CD8-positive, alpha-beta memory T cell (primary cell): ENCODE results near the gene EMID1. TPM values are rescaled to one million over a fixed set of nuclear protein-coding genes. Genes with fewer than 3 reads are reported as not detected.

Experiments
- CTCF ChIA-PET: fragments of 350-600 bp; sonication (Branson Sonifier 250); formaldehyde crosslinking; loops from one replicate; lab custom pipeline; 2021; ENCODE audit warnings: antibody characterized with exemption; lab: Charles Lee
- POLR2A ChIA-PET: fragments of 350-600 bp; sonication (Branson Sonifier 250); formaldehyde crosslinking; loops from one replicate; lab custom pipeline; 2021; ENCODE audit warnings: antibody characterized with exemption; lab: Charles Lee
- DNase-seq, 5 donors: peaks; one replicate each; pipeline versions ENCODE4 v3.0.0 to v3.0.0-alpha.2; 2020 to 2022; ENCODE audit warnings: mixed read lengths in 1 of 5
- H3K27ac ChIP-seq: one replicate; pipeline ENCODE4 v1.7.0; 2013; ENCODE audit warnings: low read depth, mild to moderate bottlenecking, low read length, moderate library complexity
- H3K27me3 ChIP-seq: 2 replicates; pipeline ENCODE4 v1.7.0; 2013; ENCODE audit warnings: low read length, mild to moderate bottlenecking; ENCODE audit not compliant: insufficient read depth, poor library complexity, severe bottlenecking
- H3K36me3 ChIP-seq: 2 replicates; pipeline ENCODE4 v1.7.0; 2013; ENCODE audit warnings: mild to moderate bottlenecking, low read length, moderate library complexity; ENCODE audit not compliant: insufficient read depth
- H3K4me1 ChIP-seq: 2 replicates; pipeline ENCODE4 v1.7.0; 2013; ENCODE audit warnings: mild to moderate bottlenecking, low read length, moderate library complexity; ENCODE audit not compliant: insufficient read depth
- H3K4me3 ChIP-seq: 2 replicates; pipeline ENCODE4 v1.7.0; 2013; ENCODE audit warnings: mild to moderate bottlenecking, low read length
- H3K9me3 ChIP-seq: 2 replicates; pipeline ENCODE4 v1.7.0; 2013; ENCODE audit warnings: mild to moderate bottlenecking, low read length
- H3K27ac Mint-ChIP-seq, 8 donors: one replicate each; pipeline ENCODE4 v1.8.0; 2020 to 2021; ENCODE audit warnings: mixed read lengths in 8 of 8, mild to moderate bottlenecking in 6 of 8, inconsistent platforms in 3 of 8, moderate library complexity in 3 of 8
- H3K27me3 Mint-ChIP-seq, 2 donors: one replicate each; pipeline ENCODE4 v1.8.0; 2020 to 2021; ENCODE audit warnings: mixed read lengths in 2 of 2, mild to moderate bottlenecking in 1 of 2, moderate library complexity in 1 of 2
- H3K36me3 Mint-ChIP-seq, 3 donors: one replicate each; pipeline ENCODE4 v1.8.0; 2020 to 2021; ENCODE audit warnings: mixed read lengths in 3 of 3, inconsistent platforms in 1 of 3, mild to moderate bottlenecking in 1 of 3
- H3K4me1 Mint-ChIP-seq, 3 donors: one replicate each; pipeline ENCODE4 v1.8.0; 2020 to 2021; ENCODE audit warnings: mixed read lengths in 3 of 3, inconsistent platforms in 1 of 3, mild to moderate bottlenecking in 1 of 3
- H3K4me3 Mint-ChIP-seq, 7 donors: one replicate each; pipeline ENCODE4 v1.8.0; 2020 to 2021; ENCODE audit warnings: mixed read lengths in 7 of 7, mild to moderate bottlenecking in 6 of 7, moderate library complexity in 4 of 7, inconsistent platforms in 2 of 7
- H3K9me3 Mint-ChIP-seq, 5 donors: one replicate each; pipeline ENCODE4 v1.8.0; 2020 to 2022; ENCODE audit warnings: mixed read lengths in 5 of 5, mild to moderate bottlenecking in 3 of 5, moderate library complexity in 2 of 5, inconsistent platforms in 1 of 5
- polyA plus RNA-seq: library from polyadenylated mRNA; unstranded; fragments of 300-500 nt; fragmentation: Illumina TruSeq; gene quantifications from one replicate; pipeline ENCODE4 v1.2.3, GENCODE V29; 2021
- total RNA-seq, 2 experiments: library from RNA; stranded (reverse); gene quantifications; one replicate each; pipeline ENCODE4 v1.2.3, GENCODE V29; 2021

EMID1 gene
- total and polyA plus RNA-seq, 3 experiments from 2014 or later, result 0.31 TPM; not detected in 2

DNA sequence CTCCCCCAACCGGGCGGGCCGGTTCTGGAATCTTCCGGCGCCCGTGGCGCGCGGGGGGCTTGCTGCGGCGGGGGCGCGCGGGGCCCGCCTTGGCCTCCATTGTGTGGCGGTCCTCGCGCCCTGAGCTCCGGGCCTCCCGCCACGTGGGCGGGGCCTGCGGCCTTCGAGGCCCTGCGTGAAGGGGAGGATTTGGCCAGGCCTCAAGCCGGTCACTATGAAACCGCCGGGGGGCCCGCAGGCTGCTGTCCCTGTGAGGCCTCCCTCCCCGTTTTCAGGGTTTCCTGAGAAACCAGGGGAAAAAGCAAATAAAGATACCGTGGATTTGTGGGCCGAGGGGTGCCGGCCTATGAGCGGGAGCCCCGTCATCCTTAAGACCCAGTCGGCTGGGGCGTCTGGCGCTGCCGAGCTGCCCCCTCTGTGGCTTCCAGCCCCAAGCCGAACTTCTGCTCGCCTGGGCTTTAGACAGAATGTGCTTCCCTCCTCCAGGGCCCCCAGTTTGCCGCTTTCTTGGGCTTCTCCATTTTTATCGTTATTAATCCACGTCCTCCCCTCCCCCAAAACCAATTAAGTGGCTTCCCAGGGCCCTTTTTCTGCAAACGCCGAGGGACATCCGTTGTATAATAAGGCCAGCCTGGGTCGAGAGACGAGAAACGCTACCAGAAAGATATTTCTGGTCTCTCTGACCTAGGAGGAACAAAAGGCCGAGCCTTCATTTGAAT lies 63.0 kb downstream of the EMID1 start:
- peak overlapping the region; percentile 91 to 100 (median 97) for H3K4me3 Mint-ChIP-seq
- Histone ChIP-seq H3K9me3 (no peaks in the 10 kb centered on the region), H3K27me3 (no peaks in the 10 kb centered on the region), H3K27ac (peak overlapping the region; percentile 99), H3K36me3 (peaks cover 14% of the 10 kb centered on the region), H3K4me1 (peaks cover 56% of the 10 kb centered on the region), H3K4me3 (peak overlapping the region; percentile 100)
- H3K27me3 Mint-ChIP-seq, result peaks cover 0 to 2% of the 10 kb centered on the region in 2 donors
- CTCF ChIA-PET, result interaction anchor here (0.9 kb wide), 1 partner anchor 23 kb away, joined by 3 read pairs; no protein-coding TSS in a partner anchor
- peaks cover 0 to 55% (median 5%) of the 10 kb centered on the region in 3 donors for H3K36me3 Mint-ChIP-seq
- H3K9me3 Mint-ChIP-seq, result no peaks in the 10 kb centered on the region
- H3K4me1 Mint-ChIP-seq, result peaks cover 63 to 68% (median 65%) of the 10 kb centered on the region in 3 donors
- POLR2A ChIA-PET, result interaction anchor here (0.5 to 0.6 kb wide), 3 partner anchors 9 to 1671 kb away, joined by 3 to 5 read pairs (median 4); no protein-coding TSS in a partner anchor
- peak overlapping the region; percentile 97 to 100 (median 99) for H3K27ac Mint-ChIP-seq
- peak in 4 of 5 donors; percentile 30 to 65 (median 44) for DNase-seq

DNA sequence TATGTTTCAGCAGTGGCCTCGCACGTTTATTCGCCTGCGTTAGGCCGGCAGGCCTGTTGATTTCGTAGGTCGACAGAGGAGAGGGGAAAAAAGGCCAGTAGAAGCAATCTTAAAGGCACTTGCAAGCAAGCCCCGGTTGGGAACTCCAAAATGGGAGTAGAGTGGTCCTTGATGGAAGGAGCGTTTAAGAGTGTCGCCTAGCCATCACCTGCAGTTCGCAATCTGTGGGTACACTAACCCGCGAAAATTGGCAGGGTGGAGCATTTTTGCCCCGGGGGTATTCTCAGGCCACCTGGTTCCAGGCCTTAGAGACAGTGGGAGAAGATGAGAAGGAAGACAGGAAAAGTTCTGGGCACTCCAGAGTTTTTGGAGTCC lies 63.5 kb downstream of the EMID1 start:
- H3K27me3 Mint-ChIP-seq, result peaks cover 0 to 2% of the 10 kb centered on the region in 2 donors
- CTCF ChIA-PET, result no interaction called here
- no peaks in the 10 kb centered on the region for H3K9me3 Mint-ChIP-seq
- peaks cover 68 to 73% (median 69%) of the 10 kb centered on the region in 3 donors for H3K4me1 Mint-ChIP-seq
- peak overlapping the region; percentile 100 for H3K4me3 ChIP-seq
- no peaks in the 10 kb centered on the region for H3K27me3 ChIP-seq
- peaks cover 18% of the 10 kb centered on the region for H3K36me3 ChIP-seq
- H3K4me3 Mint-ChIP-seq, result peak overlapping the region; percentile 91 to 100 (median 97)
- H3K4me1 ChIP-seq, result peaks cover 61% of the 10 kb centered on the region
- no peaks in the 10 kb centered on the region for H3K9me3 ChIP-seq
- H3K27ac Mint-ChIP-seq, result peak overlapping the region; percentile 63 to 100 (median 94)
- peak overlapping the region; percentile 99 for H3K27ac ChIP-seq
- peaks cover 0 to 61% (median 5%) of the 10 kb centered on the region in 3 donors for H3K36me3 Mint-ChIP-seq
- POLR2A ChIA-PET, result no interaction called here
- no peak for DNase-seq

DNA sequence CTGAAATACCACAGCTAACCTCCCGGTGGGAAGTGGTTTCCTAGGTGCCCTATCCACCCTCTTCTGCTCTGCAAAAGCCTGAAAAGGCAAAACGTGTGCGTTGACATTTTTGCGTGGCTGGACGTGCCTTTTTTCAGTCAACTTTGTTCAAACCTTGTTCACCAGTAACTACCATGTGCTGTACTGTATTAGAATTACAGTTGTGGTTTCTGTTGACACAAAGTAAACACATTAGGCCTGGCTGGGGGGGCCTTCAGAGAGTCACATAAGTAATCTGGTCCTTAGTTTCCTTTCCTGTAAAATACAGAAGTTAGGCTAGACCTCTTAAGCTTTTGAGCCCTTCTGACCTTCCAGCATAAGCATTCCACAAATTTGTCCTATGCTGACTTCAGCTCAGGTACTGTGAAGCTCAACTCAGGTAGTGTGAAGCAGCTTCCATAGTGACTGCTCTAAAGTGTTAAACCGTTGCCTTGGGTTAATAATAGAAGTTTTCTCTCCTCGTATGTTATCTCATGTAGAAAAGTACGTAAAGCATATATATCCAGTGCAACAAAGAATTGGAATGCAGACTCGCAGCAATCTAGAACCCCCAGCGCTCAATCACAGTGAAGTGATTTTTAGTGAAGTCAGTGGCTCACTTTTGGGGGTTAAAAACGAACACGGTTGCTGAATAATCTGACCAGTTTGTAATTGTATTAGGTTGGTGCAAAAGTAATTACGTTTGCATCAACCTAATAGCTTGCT lies 64.2 kb downstream of the EMID1 start:
- POLR2A ChIA-PET, result no interaction called here
- H3K27me3 ChIP-seq, result no peaks in the 10 kb centered on the region
- DNase-seq, result no peak
- no peaks in the 10 kb centered on the region for H3K9me3 Mint-ChIP-seq
- peaks cover 23% of the 10 kb centered on the region for H3K36me3 ChIP-seq
- H3K27ac ChIP-seq, result peak overlapping the region; percentile 99
- peaks cover 68% of the 10 kb centered on the region for H3K4me1 ChIP-seq
- peak overlapping the region; percentile 91 to 100 (median 97) for H3K4me3 Mint-ChIP-seq
- CTCF ChIA-PET, result no interaction called here
- peaks cover 0 to 2% of the 10 kb centered on the region in 2 donors for H3K27me3 Mint-ChIP-seq
- H3K36me3 Mint-ChIP-seq, result peaks cover 0 to 65% (median 8%) of the 10 kb centered on the region in 3 donors
- no peaks in the 10 kb centered on the region for H3K9me3 ChIP-seq
- H3K4me1 Mint-ChIP-seq, result peaks cover 75 to 80% (median 76%) of the 10 kb centered on the region in 3 donors
- H3K27ac Mint-ChIP-seq, result peak overlapping the region; percentile 63 to 100 (median 94)
- peak overlapping the region; percentile 100 for H3K4me3 ChIP-seq

DNA sequence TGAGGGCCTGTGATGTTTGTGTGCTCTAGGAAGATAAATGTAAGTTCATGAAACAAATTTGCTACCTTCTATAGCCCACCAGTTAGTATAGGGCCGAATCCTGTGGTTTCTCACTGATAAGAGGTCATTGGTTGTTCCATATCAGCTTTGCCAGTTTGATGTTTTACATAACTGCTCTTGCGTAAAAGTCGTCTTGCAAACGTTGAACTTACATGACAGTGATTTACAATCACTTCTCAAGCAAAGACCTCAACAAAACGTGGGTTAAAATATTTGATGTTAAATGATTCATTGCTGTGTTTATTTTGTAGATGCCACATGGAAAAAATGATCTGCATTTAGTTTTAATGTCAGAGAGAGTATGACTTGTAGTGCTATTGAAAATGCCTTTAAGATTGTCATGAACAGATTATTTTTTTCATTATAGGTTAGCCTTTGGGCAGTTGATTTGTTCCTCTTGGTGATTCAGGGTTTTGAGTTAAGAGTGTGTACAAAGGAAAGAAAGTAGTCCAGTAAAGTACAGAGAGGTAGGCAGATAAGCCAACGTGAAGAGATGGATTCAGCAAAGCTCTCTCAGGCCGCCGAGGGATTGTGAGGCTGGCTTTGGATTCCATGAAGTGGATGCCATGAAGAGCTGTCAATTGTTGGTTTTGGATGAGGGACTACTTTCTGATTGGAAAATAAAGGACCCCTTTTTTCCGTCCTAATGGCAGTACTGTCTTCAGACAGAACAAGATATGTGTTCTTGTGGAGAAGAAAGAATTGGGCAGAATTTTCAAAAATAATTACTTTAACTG lies 65.0 kb downstream of the EMID1 start:
- ChIA-PET CTCF (no interaction called here), POLR2A (no interaction called here)
- no peak for DNase-seq
- Histone ChIP-seq H3K4me3 (peak overlapping the region; percentile 100), H3K4me1 (peaks cover 73% of the 10 kb centered on the region), H3K27ac (no peak overlapping the region), H3K27me3 (no peaks in the 10 kb centered on the region), H3K9me3 (no peaks in the 10 kb centered on the region), H3K36me3 (peaks cover 31% of the 10 kb centered on the region)
- peaks cover 0 to 73% (median 11%) of the 10 kb centered on the region in 3 donors for H3K36me3 Mint-ChIP-seq
- H3K4me3 Mint-ChIP-seq, result peak overlapping the region; percentile 91 to 100 (median 97)
- H3K4me1 Mint-ChIP-seq, result peaks cover 82 to 88% (median 83%) of the 10 kb centered on the region in 3 donors
- H3K27me3 Mint-ChIP-seq, result peaks cover 0 to 2% of the 10 kb centered on the region in 2 donors
- H3K27ac Mint-ChIP-seq, result peak overlapping the region in 7 of 8 donors; percentile 27 to 100 (median 94)
- no peaks in the 10 kb centered on the region for H3K9me3 Mint-ChIP-seq

DNA sequence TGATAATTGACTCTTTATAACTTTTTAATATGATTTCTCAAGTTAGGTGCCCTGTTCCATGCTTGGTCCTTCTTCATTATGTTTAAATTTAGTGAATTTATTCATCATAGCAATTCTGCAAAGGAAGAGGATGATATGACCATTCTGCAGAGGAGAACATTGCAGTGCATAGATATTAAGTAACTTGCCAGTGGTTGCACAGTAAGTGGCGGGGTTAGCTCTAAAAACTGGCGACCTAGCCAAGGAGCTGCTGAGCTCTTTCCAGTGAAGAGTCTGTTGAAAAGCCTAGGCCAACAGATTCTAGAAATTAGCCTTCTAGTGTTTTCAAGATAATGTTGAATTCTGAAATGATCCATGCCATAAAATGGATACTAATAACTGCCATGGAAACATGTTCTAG lies 66.9 kb downstream of the EMID1 start:
- Histone ChIP-seq H3K27ac (no peak overlapping the region), H3K9me3 (no peaks in the 10 kb centered on the region), H3K4me3 (no peak overlapping the region), H3K27me3 (no peaks in the 10 kb centered on the region), H3K36me3 (peaks cover 45% of the 10 kb centered on the region), H3K4me1 (peaks cover 69% of the 10 kb centered on the region)
- ChIA-PET POLR2A (no interaction called here), CTCF (interaction anchor here (0.9 kb wide), 1 partner anchor 21 kb away, joined by 3 read pairs; no protein-coding TSS in a partner anchor)
- Mint-ChIP-seq H3K9me3 (no peaks in the 10 kb centered on the region), H3K36me3 (peaks cover 0 to 89% (median 13%) of the 10 kb centered on the region in 3 donors), H3K4me3 (peak overlapping the region in 6 of 7 donors; percentile 23 to 99 (median 84)), H3K27me3 (peaks cover 0 to 2% of the 10 kb centered on the region in 2 donors), H3K27ac (peak overlapping the region in 2 of 8 donors; percentile 42 to 76), H3K4me1 (peaks cover 86 to 91% (median 88%) of the 10 kb centered on the region in 3 donors)
- no peak for DNase-seq

DNA sequence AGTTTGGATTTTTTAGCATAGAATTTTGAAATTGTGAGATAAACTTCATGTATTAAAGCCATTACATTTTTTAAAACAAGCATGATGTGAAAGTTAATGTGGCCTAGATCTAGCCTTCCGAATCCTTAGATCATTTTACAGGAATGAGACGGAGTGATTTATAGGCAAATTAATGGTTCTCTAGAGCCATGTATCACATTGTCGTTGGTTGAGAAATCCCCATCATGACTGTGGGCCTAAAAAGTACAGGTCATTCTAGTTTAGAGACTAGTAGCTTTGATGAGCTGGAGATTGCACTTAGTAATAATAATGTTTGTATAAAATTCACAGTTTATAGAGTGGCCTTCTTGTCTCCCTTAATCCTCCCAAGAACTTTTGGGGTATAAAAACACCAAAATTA lies 69.5 kb downstream of the EMID1 start:
- H3K27ac ChIP-seq, result no peak overlapping the region
- Mint-ChIP-seq H3K27ac (peak overlapping the region in 1 of 8 donors; percentile 71), H3K36me3 (peaks cover 4 to 94% (median 22%) of the 10 kb centered on the region in 3 donors), H3K4me3 (no peak overlapping the region), H3K27me3 (no peaks in the 10 kb centered on the region), H3K9me3 (no peaks in the 10 kb centered on the region), H3K4me1 (peaks cover 80 to 94% (median 93%) of the 10 kb centered on the region in 3 donors)
- ChIA-PET POLR2A (no interaction called here), CTCF (interaction anchor here (1.2 kb wide), 1 partner anchor 30 kb away, joined by 3 read pairs; no protein-coding TSS in a partner anchor)
- H3K4me1 ChIP-seq, result peaks cover 60% of the 10 kb centered on the region
- H3K27me3 ChIP-seq, result no peaks in the 10 kb centered on the region
- no peak for DNase-seq
- H3K9me3 ChIP-seq, result no peaks in the 10 kb centered on the region
- H3K36me3 ChIP-seq, result peaks cover 66% of the 10 kb centered on the region
- no peak overlapping the region for H3K4me3 ChIP-seq

DNA sequence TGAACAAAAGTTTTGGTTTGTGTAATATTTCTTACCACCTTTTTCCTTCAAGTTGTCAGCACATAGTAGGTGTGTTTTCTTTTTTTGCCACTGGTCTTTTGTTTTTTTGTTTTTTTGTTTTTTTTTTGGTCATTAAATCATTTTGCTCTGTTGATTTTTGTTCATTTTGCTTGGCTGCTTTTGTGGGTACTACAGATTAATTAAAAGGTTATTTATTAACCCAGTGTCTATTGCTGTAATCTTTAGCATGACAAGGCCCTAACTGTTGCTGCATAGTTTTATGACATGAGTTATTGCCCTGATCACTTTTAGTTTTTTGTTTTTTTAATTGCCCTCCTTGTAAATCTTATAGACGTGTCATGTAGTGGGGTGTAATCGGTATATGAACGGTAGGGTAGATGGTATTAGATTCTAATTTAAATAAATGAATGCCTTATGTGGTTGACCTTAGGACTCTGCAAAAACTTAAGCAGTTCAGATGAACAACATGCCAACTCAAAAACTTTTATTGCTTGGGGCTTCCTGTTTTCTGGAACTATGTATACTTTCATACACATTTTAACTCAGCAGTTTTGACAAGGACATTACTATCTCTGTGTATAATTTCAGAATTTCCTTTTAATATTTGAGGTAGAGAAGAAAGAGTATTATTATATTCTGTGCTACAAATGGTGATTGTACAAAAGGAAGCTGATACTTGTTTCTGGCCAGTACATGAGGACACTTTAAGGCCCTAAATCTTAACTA lies 70.3 kb downstream of the EMID1 start:
- CTCF ChIA-PET, result no interaction called here
- peak overlapping the region in 5 of 8 donors; percentile 3 to 80 (median 58) for H3K27ac Mint-ChIP-seq
- no peaks in the 10 kb centered on the region for H3K27me3 Mint-ChIP-seq

More for the DNA sequence above, 70.3 kb downstream of the EMID1 start:
- H3K36me3 Mint-ChIP-seq, result peaks cover 4 to 93% (median 22%) of the 10 kb centered on the region in 3 donors
- POLR2A ChIA-PET, result interaction anchor here (0.7 kb wide), 1 partner anchor 15 kb away, joined by 3 read pairs; no protein-coding TSS in a partner anchor
- H3K9me3 Mint-ChIP-seq, result no peaks in the 10 kb centered on the region
- peak overlapping the region in 3 of 7 donors; percentile 41 to 49 (median 45) for H3K4me3 Mint-ChIP-seq
- H3K9me3 ChIP-seq, result no peaks in the 10 kb centered on the region
- no peak overlapping the region for H3K27ac ChIP-seq
- no peak overlapping the region for H3K4me3 ChIP-seq
- peaks cover 75 to 89% (median 88%) of the 10 kb centered on the region in 3 donors for H3K4me1 Mint-ChIP-seq
- DNase-seq, result no peak
- no peaks in the 10 kb centered on the region for H3K27me3 ChIP-seq
- H3K4me1 ChIP-seq, result peaks cover 51% of the 10 kb centered on the region
- peaks cover 69% of the 10 kb centered on the region for H3K36me3 ChIP-seq
